Right lobe of liver (tissue), 6 donors: Measurements from ENCODE around the gene UBE2QL1. TPM values are rescaled to one million over a fixed set of nuclear protein-coding genes. Genes with fewer than 3 reads are reported as not detected.

Source experiments
- ATAC-seq, 4 donors: fragments of 200-7000 bp; cut with Tn5 transposase; one replicate each; pipeline ENCODE4 v1.9.1; 2020; ENCODE audit warnings: mild to moderate bottlenecking in 4 of 4, moderate library complexity in 4 of 4
- DNase-seq, 3 donors: peaks; one replicate each; pipeline ENCODE4 v3.0.0-alpha.2; 2020
- H3K27ac ChIP-seq, 3 donors: fragments of 200-600 bp; one replicate each; pipeline ENCODE4 v1.8.0; 2022
- H3K27me3 ChIP-seq, 2 donors: fragments of 200-600 bp; one replicate each; pipeline ENCODE4 v1.8.0; 2022
- H3K36me3 ChIP-seq, 4 donors: fragments of 200-600 bp; sonication (generic) in 1 of 4; one replicate each; pipeline versions ENCODE4 v1.5.1 to v1.8.0; 2017 to 2022; ENCODE audit warnings: control low read depth in 1 of 4
- H3K4me1 ChIP-seq, 4 donors: fragments of 200-600 bp; sonication (generic) in 1 of 4; one replicate each; pipeline versions ENCODE4 v1.5.1 to v1.8.0; 2017 to 2022; ENCODE audit warnings: control low read depth in 1 of 4
- H3K4me3 ChIP-seq, 3 donors: fragments of 200-600 bp; one replicate each; pipeline ENCODE4 v1.8.0; 2022
- H3K9me3 ChIP-seq, 4 donors: fragments of 200-600 bp; sonication (generic) in 1 of 4; one replicate each; pipeline versions ENCODE4 v1.5.1 to v1.8.0; 2017 to 2022; ENCODE audit warnings: control low read depth in 1 of 4
- POLR2A ChIP-seq: fragments of 450-650 bp; IDR thresholded peaks from one replicate; pipeline ENCODE4 v1.6.1; 2017; ENCODE audit warnings: antibody characterized with exemption, mild to moderate bottlenecking
- WGBS: methylation state at CpG from one replicate; pipeline ENCODE4 v1.1.6; 2018; ENCODE audit warnings: low coverage, low lambda C conversion rate; ENCODE audit not compliant: insufficient coverage; ENCODE audit errors: missing lambda C conversion rate; 5-methylcytosine and 5-hydroxymethylcytosine counted together
- intact Hi-C, 2 donors: fragments of 100-400 bp; cut with DNase I; formaldehyde crosslinking; loops; one replicate each; pipeline versions ENCODE4 v1.11.2 to v1.14.1; 2022
- total RNA-seq, 6 experiments: library from RNA; depleted of rRNA in 2 of 6; stranded (reverse); fragments of >200 nt in 2 of 6; fragmentation: NEBNext Ultra II Directional in 3 of 6; extraction: Animal tissue kit (Norgen Biotek cat#: 25700) in 3 of 6; gene quantifications; one replicate each; pipeline versions ENCODE4 v1.1.0 to v1.2.4, GENCODE V29; 2016 to 2023
- TF ChIP-seq, protein P1 (sequence below), 4 donors: fragments of 200-600 bp in 3 of 4; fragments of 450-650 bp in 1 of 4; IDR thresholded peaks; one replicate each; pipeline versions ENCODE4 v1.5.1 to v1.8.0; 2016 to 2022; ENCODE audit warnings: antibody characterized with exemption in 4 of 4, mild to moderate bottlenecking in 2 of 4
- donor health status: DM: no; HTN: yes; CAD: no.
- donor health status: DM: no; HTN: no; CAD: no.
- donor health status: DM: no; HTN: no; CAD: no.
- donor health status: DM: no; HTN: yes; CAD: no.
- donor health status: DM: no; HTN: yes; CAD: no.

Gene UBE2QL1
- total RNA-seq, 6 experiments from 2014 or later: 0.20 to 0.74 (median 0.54) TPM

- H3K4me1 ChIP-seq: peaks cover 0 to 44% (median 14%) of the 10 kb centered on the region in 4 donors
- WGBS: 54% methylated on average over 1 of the region's 1 CpG
- ATAC-seq (no peak), DNase-seq (no peak)
- TF ChIP-seq POLR2A: no peak
- TF ChIP-seq, protein P1, sequence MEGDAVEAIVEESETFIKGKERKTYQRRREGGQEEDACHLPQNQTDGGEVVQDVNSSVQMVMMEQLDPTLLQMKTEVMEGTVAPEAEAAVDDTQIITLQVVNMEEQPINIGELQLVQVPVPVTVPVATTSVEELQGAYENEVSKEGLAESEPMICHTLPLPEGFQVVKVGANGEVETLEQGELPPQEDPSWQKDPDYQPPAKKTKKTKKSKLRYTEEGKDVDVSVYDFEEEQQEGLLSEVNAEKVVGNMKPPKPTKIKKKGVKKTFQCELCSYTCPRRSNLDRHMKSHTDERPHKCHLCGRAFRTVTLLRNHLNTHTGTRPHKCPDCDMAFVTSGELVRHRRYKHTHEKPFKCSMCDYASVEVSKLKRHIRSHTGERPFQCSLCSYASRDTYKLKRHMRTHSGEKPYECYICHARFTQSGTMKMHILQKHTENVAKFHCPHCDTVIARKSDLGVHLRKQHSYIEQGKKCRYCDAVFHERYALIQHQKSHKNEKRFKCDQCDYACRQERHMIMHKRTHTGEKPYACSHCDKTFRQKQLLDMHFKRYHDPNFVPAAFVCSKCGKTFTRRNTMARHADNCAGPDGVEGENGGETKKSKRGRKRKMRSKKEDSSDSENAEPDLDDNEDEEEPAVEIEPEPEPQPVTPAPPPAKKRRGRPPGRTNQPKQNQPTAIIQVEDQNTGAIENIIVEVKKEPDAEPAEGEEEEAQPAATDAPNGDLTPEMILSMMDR (IDR thresholded peaks at IDR 0.05): no peak
- intact Hi-C loops: no loop called here
- H3K9me3 ChIP-seq: no peaks in the 10 kb centered on the region
- H3K27ac ChIP-seq: no peak overlapping the region
- H3K27me3 ChIP-seq: no peaks in the 10 kb centered on the region
- no peaks in the 10 kb centered on the region for H3K36me3 ChIP-seq
- H3K4me3 ChIP-seq: no peak overlapping the region
Measured at GRCh38 chr5:6497262-6497661, 48.6 kb downstream of the UBE2QL1 start.

DNA sequence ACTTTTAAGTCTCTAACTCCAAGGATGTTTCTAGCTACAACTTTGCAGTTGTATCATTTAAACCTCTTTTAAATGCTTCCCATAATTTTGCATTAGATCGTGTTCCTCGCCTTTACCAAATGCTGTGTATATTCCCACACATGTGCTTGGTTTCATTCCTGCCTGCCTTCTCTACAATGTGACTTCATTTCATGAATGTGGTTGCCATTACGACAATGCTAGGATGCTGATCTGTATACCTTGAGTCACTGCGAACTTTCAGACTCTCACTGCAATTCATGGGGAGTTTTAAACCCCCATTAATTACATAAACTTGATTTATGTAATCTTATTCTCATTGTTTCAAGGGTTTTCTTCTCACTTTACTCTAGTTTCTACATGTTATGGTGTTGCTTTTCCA lies 50.3 kb downstream of the UBE2QL1 start:
- WGBS: 82% methylated on average over 4 of the region's 4 CpGs
- no peak for ATAC-seq
- intact Hi-C loops: no loop called here

GRCh38 chr5:6501701-6502100 lies 53.0 kb downstream of the UBE2QL1 start:
- no peaks in the 10 kb centered on the region for H3K36me3 ChIP-seq
- intact Hi-C loops: no loop called here
- DNase-seq: no peak
- H3K4me1 ChIP-seq: peaks cover 0 to 40% (median 8%) of the 10 kb centered on the region in 4 donors
- no peak overlapping the region for H3K27ac ChIP-seq
- no peak for ATAC-seq
- no peaks in the 10 kb centered on the region for H3K27me3 ChIP-seq
- H3K4me3 ChIP-seq: no peak overlapping the region
- no peaks in the 10 kb centered on the region for H3K9me3 ChIP-seq
- 59% methylated on average over 4 of the region's 7 CpGs for WGBS
- no peak for TF ChIP-seq POLR2A
- TF ChIP-seq, protein P1 (IDR thresholded peaks at IDR 0.05): no peak

More for the DNA sequence above, 50.3 kb downstream of the UBE2QL1 start:
- Histone ChIP-seq H3K27me3 (no peaks in the 10 kb centered on the region), H3K9me3 (no peaks in the 10 kb centered on the region), H3K4me1 (peaks cover 0 to 44% (median 14%) of the 10 kb centered on the region in 4 donors), H3K27ac (no peak overlapping the region), H3K36me3 (no peaks in the 10 kb centered on the region), H3K4me3 (no peak overlapping the region)
- no peak for DNase-seq
- TF ChIP-seq POLR2A: no peak
- TF ChIP-seq, protein P1 (IDR thresholded peaks at IDR 0.05): no peak

GRCh38 chr5:6502421-6502820 lies 53.8 kb downstream of the UBE2QL1 start:
- no peak overlapping the region for H3K4me3 ChIP-seq
- 93% methylated on average over 2 of the region's 4 CpGs for WGBS
- H3K27me3 ChIP-seq: no peaks in the 10 kb centered on the region
- TF ChIP-seq POLR2A: no peak
- TF ChIP-seq, protein P1 (IDR thresholded peaks at IDR 0.05): no peak
- no peak for DNase-seq
- ATAC-seq: no peak
- intact Hi-C loops: no loop called here
- no peaks in the 10 kb centered on the region for H3K9me3 ChIP-seq
- H3K27ac ChIP-seq: no peak overlapping the region
- H3K4me1 ChIP-seq: peaks cover 0 to 33% (median 4%) of the 10 kb centered on the region in 4 donors
- no peaks in the 10 kb centered on the region for H3K36me3 ChIP-seq

DNA sequence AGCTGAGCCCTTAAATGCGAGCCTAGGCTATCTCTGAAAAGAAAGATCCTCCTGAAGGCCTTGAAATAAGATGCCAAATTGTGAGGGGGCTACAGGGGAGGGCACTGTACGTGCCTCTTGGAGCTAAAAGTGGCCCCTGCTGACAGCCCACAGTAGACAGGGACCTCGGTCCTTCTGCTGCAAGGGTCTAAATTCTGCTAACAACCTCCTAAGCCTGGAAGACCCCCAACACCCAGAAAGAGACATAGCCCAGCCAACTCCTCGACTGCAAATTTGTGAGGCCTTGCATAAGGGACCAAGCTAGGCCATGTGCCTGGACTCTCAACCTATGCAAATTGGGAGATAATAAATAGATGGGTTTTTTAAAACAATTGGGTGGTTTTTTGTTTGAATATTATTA lies 54.7 kb downstream of the UBE2QL1 start:
- intact Hi-C loops: no loop called here

More for the DNA sequence above, 54.7 kb downstream of the UBE2QL1 start:
- ATAC-seq (no peak), DNase-seq (no peak)
- no peak overlapping the region for H3K4me3 ChIP-seq
- H3K27me3 ChIP-seq: no peaks in the 10 kb centered on the region
- TF ChIP-seq, protein P1 (IDR thresholded peaks at IDR 0.05): no peak
- TF ChIP-seq POLR2A: no peak
- WGBS: 63% methylated on average over 1 of the region's 4 CpGs
- H3K36me3 ChIP-seq: no peaks in the 10 kb centered on the region
- H3K4me1 ChIP-seq: peaks cover 0 to 26% (median 5%) of the 10 kb centered on the region in 4 donors
- no peak overlapping the region for H3K27ac ChIP-seq
- no peaks in the 10 kb centered on the region for H3K9me3 ChIP-seq
